ENCODE results near the gene ZNF160.

DNA sequence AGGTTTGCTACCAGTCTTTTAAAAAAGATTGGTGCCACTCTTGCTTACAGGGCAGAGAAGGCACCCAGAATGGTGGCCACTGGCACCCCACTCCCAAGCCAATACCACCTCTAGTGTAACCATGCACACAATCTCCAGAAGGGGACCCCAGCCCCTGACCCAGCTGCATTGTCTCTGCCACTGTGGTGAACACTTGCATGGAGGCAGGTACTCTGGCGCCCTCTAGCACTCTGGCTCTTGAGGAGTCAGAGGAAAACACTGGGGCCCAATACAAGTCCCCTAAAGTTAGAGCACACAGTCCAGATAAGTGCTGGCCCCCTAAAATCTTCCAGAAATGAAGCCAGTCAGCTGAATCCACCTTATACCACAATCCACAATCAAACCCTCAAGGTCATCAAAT is 83.5 kb downstream of the ZNF160 start:
- TF ChIP-seq, protein P1, sequence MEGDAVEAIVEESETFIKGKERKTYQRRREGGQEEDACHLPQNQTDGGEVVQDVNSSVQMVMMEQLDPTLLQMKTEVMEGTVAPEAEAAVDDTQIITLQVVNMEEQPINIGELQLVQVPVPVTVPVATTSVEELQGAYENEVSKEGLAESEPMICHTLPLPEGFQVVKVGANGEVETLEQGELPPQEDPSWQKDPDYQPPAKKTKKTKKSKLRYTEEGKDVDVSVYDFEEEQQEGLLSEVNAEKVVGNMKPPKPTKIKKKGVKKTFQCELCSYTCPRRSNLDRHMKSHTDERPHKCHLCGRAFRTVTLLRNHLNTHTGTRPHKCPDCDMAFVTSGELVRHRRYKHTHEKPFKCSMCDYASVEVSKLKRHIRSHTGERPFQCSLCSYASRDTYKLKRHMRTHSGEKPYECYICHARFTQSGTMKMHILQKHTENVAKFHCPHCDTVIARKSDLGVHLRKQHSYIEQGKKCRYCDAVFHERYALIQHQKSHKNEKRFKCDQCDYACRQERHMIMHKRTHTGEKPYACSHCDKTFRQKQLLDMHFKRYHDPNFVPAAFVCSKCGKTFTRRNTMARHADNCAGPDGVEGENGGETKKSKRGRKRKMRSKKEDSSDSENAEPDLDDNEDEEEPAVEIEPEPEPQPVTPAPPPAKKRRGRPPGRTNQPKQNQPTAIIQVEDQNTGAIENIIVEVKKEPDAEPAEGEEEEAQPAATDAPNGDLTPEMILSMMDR (IDR thresholded peaks at IDR 0.05), result no peak
- no peak for TF ChIP-seq POLR2A (IDR thresholded peaks at IDR 0.05)

Data from esophagus squamous epithelium (tissue), 4 donors.